NT2/D1 (cell line): ENCODE measurements around the gene COL18A1.
A peak's percentile ranks its signal among the peaks of the same experiment; 100 is the strongest.

Experiments
- DNase-seq: peaks from one replicate; pipeline ENCODE4 v3.0.0-alpha.2; 2011; ENCODE audit warnings: low read depth, low spot score
- H3K27me3 ChIP-seq: 2 replicates; pipeline ENCODE4 v1.6.0; 2011; ENCODE audit warnings: mild to moderate bottlenecking; ENCODE audit not compliant: insufficient read length, insufficient read depth
- H3K36me3 ChIP-seq: 2 replicates; pipeline ENCODE4 v1.6.1; 2011; ENCODE audit warnings: mild to moderate bottlenecking, low read length, mixed read lengths; ENCODE audit not compliant: insufficient read depth, insufficient read length
- H3K4me1 ChIP-seq: 2 replicates; pipeline ENCODE4 v1.5.1; 2011; ENCODE audit not compliant: insufficient read depth, insufficient read length
- H3K4me3 ChIP-seq: 2 replicates; pipeline ENCODE4 v1.5.1; 2011; ENCODE audit warnings: low read depth; ENCODE audit not compliant: insufficient read length
- H3K9ac ChIP-seq: 2 replicates; pipeline ENCODE4 v1.6.0; 2011; ENCODE audit warnings: low read depth; ENCODE audit not compliant: insufficient read length
- H3K9me3 ChIP-seq: 2 replicates; pipeline ENCODE4 v1.5.1; 2011; ENCODE audit warnings: mild to moderate bottlenecking, low read length; ENCODE audit not compliant: insufficient read depth
- SUZ12 ChIP-seq: IDR thresholded peaks from 2 replicates; pipeline ENCODE4 v1.6.1; 2011; ENCODE audit not compliant: insufficient read length, insufficient read depth; ENCODE audit errors: extremely low read depth
- YY1 ChIP-seq: IDR thresholded peaks from 2 replicates; pipeline ENCODE4 v1.6.1; 2011; ENCODE audit not compliant: insufficient read length, insufficient read depth
- ZNF274 ChIP-seq: IDR thresholded peaks from 2 replicates; pipeline ENCODE4 v1.6.1; 2011; ENCODE audit warnings: mild to moderate bottlenecking, low read depth, low read length

The COL18A1 gene

GRCh38 chr21:45487891-45488600 is 83.1 kb downstream of the COL18A1 start:
- no peak for DNase-seq
- peaks cover 34% of the 10 kb centered on the region for H3K4me1 ChIP-seq
- TF ChIP-seq ZNF274 = no peak
- no peaks in the 10 kb centered on the region for H3K27me3 ChIP-seq
- H3K9ac ChIP-seq = no peak overlapping the region
- peaks cover 94% of the 10 kb centered on the region for H3K36me3 ChIP-seq
- no peaks in the 10 kb centered on the region for H3K9me3 ChIP-seq
- H3K4me3 ChIP-seq = no peak overlapping the region

- H3K4me3 ChIP-seq = no peak overlapping the region
- H3K9me3 ChIP-seq = no peaks in the 10 kb centered on the region
- DNase-seq = peak; percentile 42
- H3K27me3 ChIP-seq = no peaks in the 10 kb centered on the region
- H3K36me3 ChIP-seq = peaks cover 94% of the 10 kb centered on the region
- no peak overlapping the region for H3K9ac ChIP-seq
- TF ChIP-seq SUZ12 (no peak), ZNF274 (no peak), YY1 (no peak)
- H3K4me1 ChIP-seq = peaks cover 34% of the 10 kb centered on the region
Observed at GRCh38 chr21:45488931-45489721, 84.2 kb downstream of the COL18A1 start.

GRCh38 chr21:45489722-45489982 is 84.7 kb downstream of the COL18A1 start:
- no peak overlapping the region for H3K9ac ChIP-seq
- no peaks in the 10 kb centered on the region for H3K9me3 ChIP-seq
- H3K4me1 ChIP-seq = peaks cover 34% of the 10 kb centered on the region
- H3K4me3 ChIP-seq = no peak overlapping the region
- no peak for TF ChIP-seq SUZ12
- no peak for TF ChIP-seq YY1
- TF ChIP-seq ZNF274 = no peak
- DNase-seq = no peak
- peaks cover 94% of the 10 kb centered on the region for H3K36me3 ChIP-seq
- H3K27me3 ChIP-seq = no peaks in the 10 kb centered on the region

GRCh38 chr21:45490049-45490731 is 85.2 kb downstream of the COL18A1 start:
- Histone ChIP-seq H3K27me3 (no peaks in the 10 kb centered on the region), H3K4me3 (no peak overlapping the region), H3K36me3 (peaks cover 95% of the 10 kb centered on the region), H3K4me1 (peaks cover 34% of the 10 kb centered on the region), H3K9me3 (no peaks in the 10 kb centered on the region), H3K9ac (no peak overlapping the region)
- DNase-seq = no peak
- no peak for TF ChIP-seq YY1
- TF ChIP-seq ZNF274 = no peak

- peaks cover 95% of the 10 kb centered on the region for H3K36me3 ChIP-seq
- TF ChIP-seq YY1 = no peak
- TF ChIP-seq ZNF274 = no peak
- peaks cover 34% of the 10 kb centered on the region for H3K4me1 ChIP-seq
- H3K4me3 ChIP-seq = no peak overlapping the region
- H3K9me3 ChIP-seq = no peaks in the 10 kb centered on the region
- H3K27me3 ChIP-seq = no peaks in the 10 kb centered on the region
- H3K9ac ChIP-seq = no peak overlapping the region
- DNase-seq = no peak
Observed at GRCh38 chr21:45491056-45491455, 86.1 kb downstream of the COL18A1 start.

- Histone ChIP-seq H3K4me1 (peaks cover 35% of the 10 kb centered on the region), H3K36me3 (peaks cover 96% of the 10 kb centered on the region), H3K27me3 (no peaks in the 10 kb centered on the region), H3K4me3 (no peak overlapping the region), H3K9me3 (no peaks in the 10 kb centered on the region), H3K9ac (no peak overlapping the region)
- TF ChIP-seq SUZ12 = no peak
- TF ChIP-seq ZNF274 = no peak
- TF ChIP-seq YY1 = no peak
- DNase-seq = no peak
Observed at GRCh38 chr21:45491623-45492022, 86.7 kb downstream of the COL18A1 start.

GRCh38 chr21:45492765-45493164 is 87.8 kb downstream of the COL18A1 start:
- H3K27me3 ChIP-seq = no peaks in the 10 kb centered on the region
- H3K4me1 ChIP-seq = peaks cover 26% of the 10 kb centered on the region
- no peak for DNase-seq
- peaks cover 96% of the 10 kb centered on the region for H3K36me3 ChIP-seq
- TF ChIP-seq YY1 (no peak), ZNF274 (no peak), SUZ12 (no peak)
- H3K9ac ChIP-seq = no peak overlapping the region
- no peak overlapping the region for H3K4me3 ChIP-seq
- no peaks in the 10 kb centered on the region for H3K9me3 ChIP-seq
